ENCODE results near the gene GAS1. TPM values are rescaled to one million over a fixed set of nuclear protein-coding genes. Genes with fewer than 3 reads are reported as not detected.

GAS1 gene
- total and polyA plus RNA-seq, 10 donors, result 2.0 to 13.2 (median 5.4) TPM

GRCh38 chr9:86955561-86955960 is 8.3 kb upstream of the GAS1 start:
- no peaks in the 10 kb centered on the region for H3K4me1 ChIP-seq
- H3K36me3 ChIP-seq, result no peaks in the 10 kb centered on the region
- intact Hi-C loops (cut with DNase I; ENCODE audit: low total_unique reads), result no loop called here
- DNase-seq, result no peak
- no peak for TF ChIP-seq POLR2AphosphoS5 (IDR thresholded peaks at IDR 0.05)
- no peak for TF ChIP-seq POLR2A (IDR thresholded peaks at IDR 0.05)
- TF ChIP-seq, protein P1, sequence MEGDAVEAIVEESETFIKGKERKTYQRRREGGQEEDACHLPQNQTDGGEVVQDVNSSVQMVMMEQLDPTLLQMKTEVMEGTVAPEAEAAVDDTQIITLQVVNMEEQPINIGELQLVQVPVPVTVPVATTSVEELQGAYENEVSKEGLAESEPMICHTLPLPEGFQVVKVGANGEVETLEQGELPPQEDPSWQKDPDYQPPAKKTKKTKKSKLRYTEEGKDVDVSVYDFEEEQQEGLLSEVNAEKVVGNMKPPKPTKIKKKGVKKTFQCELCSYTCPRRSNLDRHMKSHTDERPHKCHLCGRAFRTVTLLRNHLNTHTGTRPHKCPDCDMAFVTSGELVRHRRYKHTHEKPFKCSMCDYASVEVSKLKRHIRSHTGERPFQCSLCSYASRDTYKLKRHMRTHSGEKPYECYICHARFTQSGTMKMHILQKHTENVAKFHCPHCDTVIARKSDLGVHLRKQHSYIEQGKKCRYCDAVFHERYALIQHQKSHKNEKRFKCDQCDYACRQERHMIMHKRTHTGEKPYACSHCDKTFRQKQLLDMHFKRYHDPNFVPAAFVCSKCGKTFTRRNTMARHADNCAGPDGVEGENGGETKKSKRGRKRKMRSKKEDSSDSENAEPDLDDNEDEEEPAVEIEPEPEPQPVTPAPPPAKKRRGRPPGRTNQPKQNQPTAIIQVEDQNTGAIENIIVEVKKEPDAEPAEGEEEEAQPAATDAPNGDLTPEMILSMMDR (IDR thresholded peaks at IDR 0.05 in 8 of 11, conservative IDR thresholded peaks at IDR 0.05 in 3 of 11), result no peak
- H3K27ac ChIP-seq, result no peak overlapping the region
- H3K9me3 ChIP-seq, result peaks cover 0 to 7% (median 0%) of the 10 kb centered on the region in 8 donors
- no peak overlapping the region for H3K4me3 ChIP-seq
- 68 to 88% (median 81%) methylated on average over 4 of the region's 4 CpGs for WGBS, 5 donors
- H3K27me3 ChIP-seq (replicated peaks in 1 of 7), result peaks cover 0 to 24% (median 0%) of the 10 kb centered on the region in 7 donors

- peaks cover 0 to 7% (median 0%) of the 10 kb centered on the region in 8 donors for H3K9me3 ChIP-seq
- no peak for DNase-seq
- TF ChIP-seq, protein P1 (IDR thresholded peaks at IDR 0.05 in 8 of 11, conservative IDR thresholded peaks at IDR 0.05 in 3 of 11), result no peak
- no peak for TF ChIP-seq POLR2A (IDR thresholded peaks at IDR 0.05)
- H3K27me3 ChIP-seq (replicated peaks in 1 of 7), result peaks cover 0 to 23% (median 0%) of the 10 kb centered on the region in 7 donors
- H3K4me1 ChIP-seq, result no peaks in the 10 kb centered on the region
- no peaks in the 10 kb centered on the region for H3K36me3 ChIP-seq
- intact Hi-C loops (cut with DNase I; ENCODE audit: low total_unique reads), result no loop called here
- H3K4me3 ChIP-seq, result no peak overlapping the region
- H3K27ac ChIP-seq, result no peak overlapping the region
- WGBS, 5 donors, result 75 to 95% (median 83%) methylated on average over 2 of the region's 2 CpGs
Measured at GRCh38 chr9:86955042-86955441, 7.7 kb upstream of the GAS1 start.

GRCh38 chr9:86953181-86953580 is 5.9 kb upstream of the GAS1 start:
- H3K27ac ChIP-seq, result no peak overlapping the region
- no peaks in the 10 kb centered on the region for H3K36me3 ChIP-seq
- 87 to 91% (median 89%) methylated on average over 5 of the region's 5 CpGs for WGBS, 5 donors
- intact Hi-C loops (cut with DNase I; ENCODE audit: low total_unique reads), result no loop called here
- DNase-seq, result no peak
- H3K4me1 ChIP-seq, result peaks cover 0 to 17% (median 11%) of the 10 kb centered on the region in 6 donors
- H3K9me3 ChIP-seq, result peaks cover 0 to 7% (median 0%) of the 10 kb centered on the region in 8 donors
- peaks cover 0 to 6% (median 0%) of the 10 kb centered on the region in 7 donors for H3K27me3 ChIP-seq (replicated peaks in 1 of 7)
- no peak overlapping the region for H3K4me3 ChIP-seq
- TF ChIP-seq POLR2AphosphoS5 (IDR thresholded peaks at IDR 0.05) (no peak), POLR2A (IDR thresholded peaks at IDR 0.05) (no peak)
- TF ChIP-seq, protein P1 (IDR thresholded peaks at IDR 0.05 in 8 of 11, conservative IDR thresholded peaks at IDR 0.05 in 3 of 11), result no peak

DNA sequence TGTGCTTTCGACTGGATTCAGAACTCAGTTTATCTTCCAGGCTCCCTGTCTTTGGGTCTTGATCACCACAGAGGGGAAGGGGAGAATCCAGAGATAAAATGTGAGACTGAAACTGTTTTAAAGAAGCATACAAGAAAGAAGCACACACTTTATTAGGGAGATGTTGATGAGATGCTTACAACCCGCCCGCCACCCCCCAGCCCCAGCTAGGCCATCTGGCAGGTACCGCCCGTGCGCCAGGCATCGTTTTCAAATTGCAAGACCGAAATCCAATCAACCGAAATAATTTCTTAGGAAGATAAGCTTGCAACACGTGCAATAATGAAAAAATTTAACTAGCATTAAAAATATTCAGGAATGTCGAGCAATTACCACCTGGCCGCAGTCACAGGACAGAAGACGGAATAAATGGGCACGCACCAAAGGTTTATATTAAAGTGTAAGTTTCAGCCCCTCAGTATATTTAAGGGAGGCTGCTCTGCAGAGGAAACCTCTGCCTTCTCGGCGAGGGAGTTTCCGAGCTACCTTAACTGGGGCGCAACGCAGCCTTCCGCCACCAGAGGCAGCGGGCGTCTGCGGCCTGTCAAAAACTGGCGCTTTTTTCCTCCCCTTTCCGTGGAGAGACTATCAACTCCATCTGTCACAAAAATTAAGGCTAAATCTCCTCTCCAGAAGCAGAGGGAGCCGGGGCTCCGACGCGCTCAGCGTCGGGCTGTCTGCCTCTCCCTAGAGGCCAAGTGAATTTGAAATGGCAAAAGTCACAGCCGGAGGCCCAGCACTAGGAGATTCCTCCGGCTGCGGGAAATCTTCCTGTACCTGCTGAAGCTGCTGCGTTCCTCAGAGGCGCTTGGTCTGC is 996 bp upstream of the GAS1 start:
- 1 to 3% (median 2%) methylated on average over 36 of the region's 36 CpGs for WGBS, 5 donors
- H3K36me3 ChIP-seq, result no peaks in the 10 kb centered on the region
- peak overlapping the region; percentile 70 to 99 (median 92) for H3K4me3 ChIP-seq
- H3K27ac ChIP-seq, result peak overlapping the region; percentile 27 to 91 (median 86)
- DNase-seq, result peak; percentile 91
- peaks cover 7 to 44% (median 30%) of the 10 kb centered on the region in 6 donors for H3K4me1 ChIP-seq
- intact Hi-C loops (cut with DNase I; ENCODE audit: low total_unique reads), result no loop called here
- H3K27me3 ChIP-seq (replicated peaks in 1 of 7), result peaks cover 0 to 42% (median 17%) of the 10 kb centered on the region in 7 donors
- TF ChIP-seq POLR2AphosphoS5 (IDR thresholded peaks at IDR 0.05), result peak in 1 of 3 donors; percentile 64
- TF ChIP-seq POLR2A (IDR thresholded peaks at IDR 0.05), result no peak
- TF ChIP-seq, protein P1 (IDR thresholded peaks at IDR 0.05 in 8 of 11, conservative IDR thresholded peaks at IDR 0.05 in 3 of 11), result peak; percentile 57 to 91 (median 80)
- H3K9me3 ChIP-seq, result peaks cover 0 to 7% (median 0%) of the 10 kb centered on the region in 8 donors

Measured in spleen (tissue), 11 donors.